Motor neuron (in vitro differentiated cells): ENCODE measurements around the gene SECTM1. TPM values are rescaled to one million over a fixed set of nuclear protein-coding genes. Genes with fewer than 3 reads are reported as not detected.

ENCODE experiments used
- ATAC-seq, 8 experiments: fragments of 200-7000 bp; cut with Tn5 transposase; replicated peaks in 6 of 8; 2 replicates each; pipeline ENCODE4 v1.8.0; 2021; ENCODE audit warnings: mild to moderate bottlenecking in 8 of 8, moderate library complexity in 8 of 8
- H3K27ac ChIP-seq, 2 donors: fragments of 250-450 bp; sonication (Bioruptor Pico); 2 replicates each; pipeline ENCODE4 v1.9.0; 2021; ENCODE audit warnings: antibody characterized with exemption in 2 of 2, mild to moderate bottlenecking in 2 of 2, moderate library complexity in 1 of 2
- H3K4me1 ChIP-seq, 2 donors: fragments of 250-450 bp; sonication (Bioruptor Pico); replicated peaks in 1 of 2; 2 replicates each; pipeline ENCODE4 v1.6.1; 2021; ENCODE audit warnings: antibody characterized with exemption in 2 of 2, mild to moderate bottlenecking in 2 of 2, moderate library complexity in 1 of 2
- H3K4me3 ChIP-seq, 5 donors: fragments of 250-450 bp; sonication (Bioruptor Pico); 2 replicates each; pipeline ENCODE4 v1.9.0; 2021; ENCODE audit warnings: antibody characterized with exemption in 5 of 5, mild to moderate bottlenecking in 5 of 5, moderate library complexity in 4 of 5
- WGBS, 10 experiments: fragments of 450-650 bp; shearing (Covaris generic); methylation state at CpG; one replicate each; pipeline ENCODE4 v1.0.0; 2022; 5-methylcytosine and 5-hydroxymethylcytosine counted together
- in situ Hi-C, 9 experiments: fragments of 400-800 bp; cut with MboI; loops; one replicate each; pipeline ENCODE4 v1.15.0; 2021; ENCODE audit warnings: low sequenced_read_pairs in 9 of 9, low pct_unique_long_range_greater_than_20kb in 2 of 9; ENCODE audit not compliant: unreplicated experiment in 9 of 9
- total RNA-seq, 8 experiments: library from RNA; unstranded; fragments of 300-600 nt; gene quantifications; 2 replicates each; pipeline versions ENCODE4 v1.2.3 to v1.2.4, GENCODE V29; 2022

The SECTM1 gene
- total RNA-seq, 8 experiments from 2014 or later = 0.22 to 22.4 (median 0.57) TPM; not detected in 1

DNA sequence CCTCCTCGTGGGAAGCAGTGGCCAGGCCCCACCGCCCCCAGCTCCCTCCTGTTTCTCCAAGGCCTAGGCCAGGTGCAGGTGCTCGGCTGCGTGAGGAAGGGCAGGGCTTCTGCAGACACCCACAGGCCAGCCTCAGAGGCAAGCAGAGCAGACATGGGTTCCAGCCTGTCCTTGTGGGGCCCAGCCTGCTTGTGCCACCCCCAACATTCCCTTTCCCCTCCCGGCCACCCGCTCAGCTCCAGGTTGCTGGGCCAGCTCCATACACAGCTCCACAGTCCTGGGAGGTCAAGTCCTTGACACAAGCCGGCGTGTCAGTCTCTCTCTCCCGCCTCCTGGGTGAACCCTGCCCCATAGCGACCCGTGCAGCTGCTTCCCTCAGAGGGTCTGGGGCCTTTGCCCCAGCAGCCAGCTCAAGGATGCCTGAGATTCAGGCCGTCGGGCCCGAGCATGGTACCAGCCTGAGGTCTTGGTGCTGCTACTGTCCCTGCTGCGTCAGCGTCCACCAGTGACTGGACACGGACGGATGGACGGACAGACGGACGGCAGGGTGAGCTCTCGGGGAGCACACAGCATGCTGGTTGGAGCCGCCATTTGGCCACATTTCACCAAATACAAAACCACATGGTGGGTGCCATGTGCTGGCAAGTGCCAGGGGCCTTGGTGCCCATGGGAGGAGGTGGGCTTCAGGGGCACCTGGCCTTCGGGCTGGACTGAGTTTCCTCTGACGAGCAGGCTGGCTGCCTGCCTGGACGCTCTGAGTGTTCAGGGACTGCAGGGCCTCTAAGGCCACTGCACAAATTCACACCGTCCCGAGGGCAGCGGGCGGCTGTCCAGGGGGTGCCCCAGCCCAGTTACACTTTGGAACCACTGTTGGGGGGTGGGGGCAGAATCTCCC, 8.0 kb downstream of the SECTM1 start:
- in situ Hi-C loops = no loop called here

GRCh38 chr17:82324566-82325285, 8.8 kb downstream of the SECTM1 start:
- H3K27ac ChIP-seq = no peak overlapping the region
- ATAC-seq = peak in 3 of 8 experiments; percentile 8 to 18 (median 13)
- in situ Hi-C loops = no loop called here
- H3K4me3 ChIP-seq = no peak overlapping the region
- 74% methylated on average over 3 of the region's 25 CpGs; no CpG with 5 or more reads in 9 of the 10 experiments for WGBS, 10 experiments
- H3K4me1 ChIP-seq = peaks cover 40 to 44% of the 10 kb centered on the region in 2 donors

More for the DNA sequence above, 8.0 kb downstream of the SECTM1 start:
- H3K4me1 ChIP-seq = peaks cover 48 to 52% of the 10 kb centered on the region in 2 donors
- H3K4me3 ChIP-seq = no peak overlapping the region
- WGBS, 10 experiments = 80 to 100% (median 86%) methylated on average over 1 to 8 of the region's 30 CpGs; no CpG with 5 or more reads in 5 of the 10 experiments
- peak overlapping the region in 1 of 2 donors; percentile 21 for H3K27ac ChIP-seq
- ATAC-seq = no peak

DNA sequence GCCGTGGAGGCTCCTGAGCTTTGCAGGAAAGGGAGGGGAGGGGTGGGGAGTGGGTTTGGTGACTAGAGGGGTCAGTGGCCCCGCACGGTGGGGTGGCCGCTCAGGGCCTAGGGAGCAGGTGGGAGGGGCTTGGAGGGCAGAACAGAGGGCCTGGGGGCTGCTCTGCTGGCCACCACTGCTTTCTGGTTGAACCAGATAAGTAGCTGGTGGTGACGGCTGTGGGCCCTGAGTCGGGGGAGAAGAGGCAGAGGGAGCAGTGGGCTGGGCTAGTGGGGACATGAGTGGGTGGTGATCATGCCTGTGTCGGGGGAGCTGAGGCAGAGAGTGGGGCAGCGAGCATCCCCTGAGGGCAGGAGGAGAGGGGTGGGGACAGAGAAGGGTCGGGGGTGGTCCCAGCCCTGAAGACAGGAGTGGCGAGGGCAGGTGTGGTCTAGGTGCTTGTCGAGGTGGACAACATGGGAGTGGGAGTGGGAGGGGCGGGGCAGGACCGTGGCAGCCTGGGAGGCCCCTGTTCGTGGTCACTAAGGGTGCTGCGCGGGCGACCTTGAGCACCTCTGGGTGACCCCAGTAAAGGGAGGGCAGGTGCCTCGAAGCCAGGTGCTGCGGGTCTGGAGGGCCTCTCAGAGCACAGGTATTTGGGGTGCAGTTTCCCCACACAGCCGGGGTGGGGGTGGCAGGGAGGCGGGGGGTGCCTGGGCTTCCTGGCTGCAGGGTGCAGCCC, 9.9 kb downstream of the SECTM1 start:
- Histone ChIP-seq H3K4me1 (peaks cover 32 to 35% of the 10 kb centered on the region in 2 donors), H3K27ac (no peak overlapping the region), H3K4me3 (no peak overlapping the region)
- WGBS, 10 experiments = no CpG with 5 or more reads among the region's 21 CpGs
- ATAC-seq = no peak
- in situ Hi-C loops = no loop called here

- 80 to 87% methylated on average over 3 of the region's 28 CpGs; no CpG with 5 or more reads in 8 of the 10 experiments for WGBS, 10 experiments
- H3K4me1 ChIP-seq = peaks cover 23 to 27% of the 10 kb centered on the region in 2 donors
- H3K4me3 ChIP-seq = no peak overlapping the region
- in situ Hi-C loops = no loop called here
- no peak overlapping the region for H3K27ac ChIP-seq
- ATAC-seq = no peak
Measured at GRCh38 chr17:82322526-82323453, 10.8 kb downstream of the SECTM1 start.

GRCh38 chr17:82321947-82322466, 11.6 kb downstream of the SECTM1 start:
- in situ Hi-C loops = no loop called here
- H3K4me3 ChIP-seq = no peak overlapping the region

DNA sequence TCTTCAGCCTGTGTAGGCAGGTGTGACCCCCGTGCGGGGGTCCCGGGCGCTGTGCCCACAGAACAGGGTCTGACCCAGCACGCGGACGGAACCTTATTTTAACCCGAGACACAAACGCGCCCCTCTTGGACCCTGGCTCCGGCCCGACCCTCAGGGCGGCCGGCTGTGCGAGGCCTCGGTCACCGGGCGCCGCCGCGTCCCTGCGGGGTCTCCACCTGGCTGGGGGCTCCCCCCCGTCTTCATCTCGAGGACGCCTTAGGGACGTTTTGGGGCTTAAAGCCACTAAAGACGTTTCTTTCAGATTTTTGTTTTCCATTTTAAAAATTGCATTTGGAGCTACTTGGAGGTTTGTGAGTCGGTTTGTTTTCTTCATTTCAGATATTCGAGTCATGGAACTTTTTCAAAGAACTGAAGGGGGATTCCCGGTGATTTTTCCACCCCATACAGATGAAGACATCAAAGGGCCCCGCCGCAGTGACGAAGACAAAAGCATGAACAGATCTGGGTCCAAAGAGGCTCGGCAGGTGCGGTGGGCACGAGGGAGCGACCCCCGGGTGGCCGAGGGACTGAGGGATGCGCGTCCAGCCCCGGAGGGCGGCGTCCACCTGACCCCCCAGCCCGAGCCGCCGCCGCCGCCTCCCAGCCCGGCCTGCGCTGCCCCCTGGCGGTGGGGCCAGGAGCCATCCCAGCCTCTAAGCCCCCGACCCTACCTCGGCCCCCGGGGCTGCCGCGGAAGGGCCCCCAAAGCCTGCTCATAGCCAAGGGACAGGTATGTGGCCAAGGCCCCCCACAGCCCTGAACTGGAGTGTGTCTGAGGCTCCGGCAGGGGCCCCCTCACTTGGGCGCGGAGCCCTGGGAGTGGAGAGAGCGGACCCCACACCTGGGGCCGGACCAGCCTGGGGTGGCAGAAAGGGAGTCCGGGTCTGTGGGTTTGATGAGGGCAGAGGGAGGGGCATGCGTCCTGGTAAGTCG, 12.3 kb downstream of the SECTM1 start:
- 40 to 92% (median 66%) methylated on average over 1 to 20 of the region's 65 CpGs; no CpG with 5 or more reads in 4 of the 10 experiments for WGBS, 10 experiments
- in situ Hi-C loops = no loop called here
- no peak overlapping the region for H3K4me3 ChIP-seq

More at GRCh38 chr17:82321947-82322466, 11.6 kb downstream of the SECTM1 start:
- Histone ChIP-seq H3K27ac (no peak overlapping the region), H3K4me1 (peaks cover 19 to 25% of the 10 kb centered on the region in 2 donors)
- 64 to 75% (median 69%) methylated on average over 4 to 7 of the region's 21 CpGs; no CpG with 5 or more reads in 7 of the 10 experiments for WGBS, 10 experiments
- no peak for ATAC-seq

DNA sequence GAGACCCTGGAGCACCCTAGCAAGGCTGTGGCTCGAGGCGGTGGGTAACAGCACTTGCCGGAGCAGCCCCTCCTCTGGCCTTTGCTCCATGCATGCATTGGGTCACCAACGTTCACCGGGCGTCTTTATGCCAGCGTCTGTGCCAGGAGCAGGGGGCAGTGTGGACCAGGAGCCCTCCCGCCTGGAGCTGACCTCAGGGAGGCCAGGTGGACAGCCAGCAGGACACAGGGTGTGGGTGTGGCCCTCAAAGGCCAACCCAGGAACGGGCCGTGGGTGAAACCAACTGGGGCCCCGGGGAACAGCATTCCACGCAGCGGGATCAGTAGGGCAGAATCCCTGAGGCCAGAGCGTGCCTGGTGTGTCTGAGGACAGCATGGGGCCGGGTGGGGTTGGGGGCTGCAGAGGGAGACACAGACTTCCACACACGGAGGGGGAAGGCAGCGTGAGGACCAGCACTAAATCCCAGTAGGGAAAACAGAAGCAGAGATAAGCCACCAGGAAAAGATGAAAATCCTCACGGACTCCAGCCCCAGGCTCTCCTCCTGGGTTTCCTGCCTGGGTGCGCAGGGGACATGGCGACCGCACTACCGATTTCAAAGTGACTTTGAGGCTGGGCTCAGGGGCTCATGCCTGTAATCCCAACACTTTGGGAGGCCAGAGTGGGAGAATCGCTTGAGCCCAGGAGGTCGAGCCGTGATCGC, 13.3 kb downstream of the SECTM1 start:
- Histone ChIP-seq H3K4me3 (no peak overlapping the region), H3K27ac (no peak overlapping the region), H3K4me1 (peaks cover 28 to 37% of the 10 kb centered on the region in 2 donors)
- 36 to 82% (median 60%) methylated on average over 1 to 4 of the region's 26 CpGs; no CpG with 5 or more reads in 4 of the 10 experiments for WGBS, 10 experiments
- no peak for ATAC-seq
- in situ Hi-C loops = no loop called here

More for the DNA sequence above, 12.3 kb downstream of the SECTM1 start:
- Histone ChIP-seq H3K27ac (no peak overlapping the region), H3K4me1 (peaks cover 24 to 31% of the 10 kb centered on the region in 2 donors)
- peak in 6 of 8 experiments; percentile 18 to 61 (median 22) for ATAC-seq

- no peak for ATAC-seq
- 80% methylated on average over 6 of the region's 35 CpGs; no CpG with 5 or more reads in 9 of the 10 experiments for WGBS, 10 experiments
- Histone ChIP-seq H3K4me1 (peaks cover 25 to 37% of the 10 kb centered on the region in 2 donors), H3K27ac (no peak overlapping the region), H3K4me3 (no peak overlapping the region)
- in situ Hi-C loops = no loop called here
Measured at GRCh38 chr17:82319619-82320062, 13.9 kb downstream of the SECTM1 start.

- Histone ChIP-seq H3K4me1 (peaks cover 29 to 37% of the 10 kb centered on the region in 2 donors), H3K27ac (no peak overlapping the region), H3K4me3 (no peak overlapping the region)
- WGBS, 10 experiments = 100% methylated on average over 1 to 2 of the region's 76 CpGs; no CpG with 5 or more reads in 8 of the 10 experiments
- in situ Hi-C loops = no loop called here
- ATAC-seq = no peak
Measured at GRCh38 chr17:82318772-82319606, 14.6 kb downstream of the SECTM1 start.

DNA sequence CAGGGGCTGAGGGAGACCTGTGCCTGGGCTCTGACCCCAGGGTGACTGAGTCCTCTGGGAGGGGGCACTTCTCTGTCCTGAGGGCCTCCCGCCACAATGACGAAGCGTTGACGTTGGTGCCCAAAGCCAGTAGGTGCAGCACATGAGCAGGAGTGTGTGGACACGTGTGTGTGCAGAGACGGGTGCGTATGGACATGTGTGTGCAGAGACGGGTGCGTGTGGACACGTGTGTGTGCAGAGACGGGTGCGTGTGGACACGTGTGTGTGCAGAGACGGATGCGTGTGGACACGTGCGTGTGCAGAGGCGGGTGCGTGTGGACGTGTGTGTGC, 15.4 kb downstream of the SECTM1 start:
- Histone ChIP-seq H3K4me3 (no peak overlapping the region), H3K27ac (no peak overlapping the region), H3K4me1 (peaks cover 29 to 37% of the 10 kb centered on the region in 2 donors)
- no CpG with 5 or more reads among the region's 20 CpGs for WGBS, 10 experiments
- in situ Hi-C loops = no loop called here
- ATAC-seq = no peak
